Measurements from ENCODE around the gene CORIN.

Gene CORIN

DNA sequence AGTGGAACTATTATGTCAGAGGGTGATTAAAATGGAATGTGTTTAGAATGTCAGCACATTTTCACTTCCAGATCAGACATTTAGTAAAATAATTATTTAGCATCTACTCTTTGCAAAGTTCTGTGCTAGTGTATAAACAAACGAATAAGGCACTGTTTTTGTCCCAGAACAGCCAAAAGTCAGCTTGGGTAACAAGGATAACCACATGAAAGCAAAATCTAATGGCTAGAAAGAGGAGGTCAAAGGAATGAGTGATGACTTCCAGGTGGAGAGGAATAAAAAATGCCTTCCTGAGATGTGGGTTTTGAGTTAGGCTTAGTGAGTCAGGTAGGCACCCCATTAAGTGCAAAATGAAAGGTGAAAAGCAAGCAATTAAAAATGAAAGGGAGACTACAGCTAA lies 240.2 kb downstream of the CORIN start (continued):
- TF ChIP-seq, protein P1, sequence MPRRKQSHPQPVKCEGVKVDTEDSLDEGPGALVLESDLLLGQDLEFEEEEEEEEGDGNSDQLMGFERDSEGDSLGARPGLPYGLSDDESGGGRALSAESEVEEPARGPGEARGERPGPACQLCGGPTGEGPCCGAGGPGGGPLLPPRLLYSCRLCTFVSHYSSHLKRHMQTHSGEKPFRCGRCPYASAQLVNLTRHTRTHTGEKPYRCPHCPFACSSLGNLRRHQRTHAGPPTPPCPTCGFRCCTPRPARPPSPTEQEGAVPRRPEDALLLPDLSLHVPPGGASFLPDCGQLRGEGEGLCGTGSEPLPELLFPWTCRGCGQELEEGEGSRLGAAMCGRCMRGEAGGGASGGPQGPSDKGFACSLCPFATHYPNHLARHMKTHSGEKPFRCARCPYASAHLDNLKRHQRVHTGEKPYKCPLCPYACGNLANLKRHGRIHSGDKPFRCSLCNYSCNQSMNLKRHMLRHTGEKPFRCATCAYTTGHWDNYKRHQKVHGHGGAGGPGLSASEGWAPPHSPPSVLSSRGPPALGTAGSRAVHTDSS (tag by site-specific recombination; IDR thresholded peaks at IDR 0.05) = no peak
- TF ChIP-seq, protein P2, sequence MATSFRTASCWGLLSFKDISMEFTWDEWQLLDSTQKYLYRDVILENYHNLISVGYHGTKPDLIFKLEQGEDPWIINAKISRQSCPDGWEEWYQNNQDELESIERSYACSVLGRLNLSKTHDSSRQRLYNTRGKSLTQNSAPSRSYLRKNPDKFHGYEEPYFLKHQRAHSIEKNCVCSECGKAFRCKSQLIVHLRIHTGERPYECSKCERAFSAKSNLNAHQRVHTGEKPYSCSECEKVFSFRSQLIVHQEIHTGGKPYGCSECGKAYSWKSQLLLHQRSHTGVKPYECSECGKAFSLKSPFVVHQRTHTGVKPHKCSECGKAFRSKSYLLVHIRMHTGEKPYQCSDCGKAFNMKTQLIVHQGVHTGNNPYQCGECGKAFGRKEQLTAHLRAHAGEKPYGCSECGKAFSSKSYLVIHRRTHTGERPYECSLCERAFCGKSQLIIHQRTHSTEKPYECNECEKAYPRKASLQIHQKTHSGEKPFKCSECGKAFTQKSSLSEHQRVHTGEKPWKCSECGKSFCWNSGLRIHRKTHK (tag by site-specific recombination; IDR thresholded peaks at IDR 0.05) = no peak
- TF ChIP-seq ZNF211 (tag by site-specific recombination; IDR thresholded peaks at IDR 0.05; ENCODE audit: low read depth) (no peak), ZNF221 (tag by site-specific recombination; IDR thresholded peaks at IDR 0.05; ENCODE audit: borderline replicate concordance) (no peak), ZNF529 (tag by site-specific recombination; IDR thresholded peaks at IDR 0.05; ENCODE audit: insufficient replicate concordance) (no peak), ZFP37 (tag by site-specific recombination; IDR thresholded peaks at IDR 0.05) (no peak), KLF1 (tag by site-specific recombination; IDR thresholded peaks at IDR 0.05) (no peak), ZNF184 (tag by site-specific recombination; IDR thresholded peaks at IDR 0.05) (no peak), BCL11B (tag by site-specific recombination; IDR thresholded peaks at IDR 0.05; ENCODE audit: low read depth) (no peak)
- TF ChIP-seq, protein P3, sequence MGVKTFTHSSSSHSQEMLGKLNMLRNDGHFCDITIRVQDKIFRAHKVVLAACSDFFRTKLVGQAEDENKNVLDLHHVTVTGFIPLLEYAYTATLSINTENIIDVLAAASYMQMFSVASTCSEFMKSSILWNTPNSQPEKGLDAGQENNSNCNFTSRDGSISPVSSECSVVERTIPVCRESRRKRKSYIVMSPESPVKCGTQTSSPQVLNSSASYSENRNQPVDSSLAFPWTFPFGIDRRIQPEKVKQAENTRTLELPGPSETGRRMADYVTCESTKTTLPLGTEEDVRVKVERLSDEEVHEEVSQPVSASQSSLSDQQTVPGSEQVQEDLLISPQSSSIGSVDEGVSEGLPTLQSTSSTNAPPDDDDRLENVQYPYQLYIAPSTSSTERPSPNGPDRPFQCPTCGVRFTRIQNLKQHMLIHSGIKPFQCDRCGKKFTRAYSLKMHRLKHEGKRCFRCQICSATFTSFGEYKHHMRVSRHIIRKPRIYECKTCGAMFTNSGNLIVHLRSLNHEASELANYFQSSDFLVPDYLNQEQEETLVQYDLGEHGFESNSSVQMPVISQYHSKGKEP (tag by site-specific recombination; IDR thresholded peaks at IDR 0.05) = no peak
- TF ChIP-seq, protein P4, sequence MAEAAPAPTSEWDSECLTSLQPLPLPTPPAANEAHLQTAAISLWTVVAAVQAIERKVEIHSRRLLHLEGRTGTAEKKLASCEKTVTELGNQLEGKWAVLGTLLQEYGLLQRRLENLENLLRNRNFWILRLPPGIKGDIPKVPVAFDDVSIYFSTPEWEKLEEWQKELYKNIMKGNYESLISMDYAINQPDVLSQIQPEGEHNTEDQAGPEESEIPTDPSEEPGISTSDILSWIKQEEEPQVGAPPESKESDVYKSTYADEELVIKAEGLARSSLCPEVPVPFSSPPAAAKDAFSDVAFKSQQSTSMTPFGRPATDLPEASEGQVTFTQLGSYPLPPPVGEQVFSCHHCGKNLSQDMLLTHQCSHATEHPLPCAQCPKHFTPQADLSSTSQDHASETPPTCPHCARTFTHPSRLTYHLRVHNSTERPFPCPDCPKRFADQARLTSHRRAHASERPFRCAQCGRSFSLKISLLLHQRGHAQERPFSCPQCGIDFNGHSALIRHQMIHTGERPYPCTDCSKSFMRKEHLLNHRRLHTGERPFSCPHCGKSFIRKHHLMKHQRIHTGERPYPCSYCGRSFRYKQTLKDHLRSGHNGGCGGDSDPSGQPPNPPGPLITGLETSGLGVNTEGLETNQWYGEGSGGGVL (tag by site-specific recombination; IDR thresholded peaks at IDR 0.05) = no peak
- TF ChIP-seq, protein P5, sequence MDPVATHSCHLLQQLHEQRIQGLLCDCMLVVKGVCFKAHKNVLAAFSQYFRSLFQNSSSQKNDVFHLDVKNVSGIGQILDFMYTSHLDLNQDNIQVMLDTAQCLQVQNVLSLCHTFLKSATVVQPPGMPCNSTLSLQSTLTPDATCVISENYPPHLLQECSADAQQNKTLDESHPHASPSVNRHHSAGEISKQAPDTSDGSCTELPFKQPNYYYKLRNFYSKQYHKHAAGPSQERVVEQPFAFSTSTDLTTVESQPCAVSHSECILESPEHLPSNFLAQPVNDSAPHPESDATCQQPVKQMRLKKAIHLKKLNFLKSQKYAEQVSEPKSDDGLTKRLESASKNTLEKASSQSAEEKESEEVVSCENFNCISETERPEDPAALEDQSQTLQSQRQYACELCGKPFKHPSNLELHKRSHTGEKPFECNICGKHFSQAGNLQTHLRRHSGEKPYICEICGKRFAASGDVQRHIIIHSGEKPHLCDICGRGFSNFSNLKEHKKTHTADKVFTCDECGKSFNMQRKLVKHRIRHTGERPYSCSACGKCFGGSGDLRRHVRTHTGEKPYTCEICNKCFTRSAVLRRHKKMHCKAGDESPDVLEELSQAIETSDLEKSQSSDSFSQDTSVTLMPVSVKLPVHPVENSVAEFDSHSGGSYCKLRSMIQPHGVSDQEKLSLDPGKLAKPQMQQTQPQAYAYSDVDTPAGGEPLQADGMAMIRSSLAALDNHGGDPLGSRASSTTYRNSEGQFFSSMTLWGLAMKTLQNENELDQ (tag by site-specific recombination; IDR thresholded peaks at IDR 0.05; ENCODE audit: low read depth) = no peak
- TF ChIP-seq, protein P6, sequence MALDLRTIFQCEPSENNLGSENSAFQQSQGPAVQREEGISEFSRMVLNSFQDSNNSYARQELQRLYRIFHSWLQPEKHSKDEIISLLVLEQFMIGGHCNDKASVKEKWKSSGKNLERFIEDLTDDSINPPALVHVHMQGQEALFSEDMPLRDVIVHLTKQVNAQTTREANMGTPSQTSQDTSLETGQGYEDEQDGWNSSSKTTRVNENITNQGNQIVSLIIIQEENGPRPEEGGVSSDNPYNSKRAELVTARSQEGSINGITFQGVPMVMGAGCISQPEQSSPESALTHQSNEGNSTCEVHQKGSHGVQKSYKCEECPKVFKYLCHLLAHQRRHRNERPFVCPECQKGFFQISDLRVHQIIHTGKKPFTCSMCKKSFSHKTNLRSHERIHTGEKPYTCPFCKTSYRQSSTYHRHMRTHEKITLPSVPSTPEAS (tag by site-specific recombination; IDR thresholded peaks at IDR 0.05) = no peak

DNA sequence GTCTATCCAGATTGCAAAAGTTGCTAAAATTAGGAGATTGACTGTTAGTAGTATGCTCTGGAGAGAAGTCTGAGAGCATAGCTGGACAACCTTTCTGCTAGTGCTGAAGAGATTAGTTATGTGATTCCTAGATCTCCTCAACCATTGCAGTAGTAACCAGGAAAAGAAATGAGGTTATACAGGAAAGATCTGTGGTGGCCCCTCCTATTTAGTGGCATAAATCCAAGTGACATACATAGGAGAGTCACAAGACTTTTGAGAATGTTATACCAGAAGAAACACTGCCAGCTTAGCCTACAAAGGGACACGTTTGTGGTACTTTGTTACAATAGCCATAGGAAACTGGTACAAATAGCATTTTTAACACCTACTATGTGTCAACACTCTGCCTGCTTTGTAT lies 247.5 kb downstream of the CORIN start:
- no peaks in the 10 kb centered on the region for H3K4me1 ChIP-seq (ENCODE audit: control insufficient read depth, insufficient read depth, low read length)
- TF ChIP-seq SETDB1 (IDR thresholded peaks at IDR 0.05; ENCODE audit: insufficient read length, low read length) (peak; percentile 38), HOXC10 (CRISPR knock-in tag; IDR thresholded peaks at IDR 0.05) (no peak)
- no peak overlapping the region for H3K27ac ChIP-seq (ENCODE audit: extremely low read depth, low read depth, low read length)
- H3K4me3 ChIP-seq (ENCODE audit: low read depth, low read length) = no peak overlapping the region
- H3K9me3 ChIP-seq (ENCODE audit: control insufficient read depth, insufficient read depth, low read depth, low read length) = no peaks in the 10 kb centered on the region
- ChIA-PET CTCF (no interaction called here), POLR2A (no interaction called here)
- H3K36me3 ChIP-seq (ENCODE audit: control insufficient read depth in 2 of 2, insufficient read depth in 1 of 2, low read length in 2 of 2) = peaks cover 0 to 5% of the 10 kb centered on the region in 2 experiments; a peak in 1 of 3 replicates
